Hepatocyte (in vitro differentiated cells): Measurements from ENCODE around the gene XXYLT1.

Source experiments
- EZH2phosphoT487 ChIP-seq: fragments of 200-600 bp; sonication (generic); IDR thresholded peaks from one replicate; pipeline ENCODE4 v1.6.1; 2018; ENCODE audit warnings: antibody characterized with exemption, mild to moderate bottlenecking, low read depth, moderate library complexity; ENCODE audit not compliant: unreplicated experiment, severe bottlenecking
- TF ChIP-seq, protein P1 (sequence below): fragments of 200-600 bp; sonication (generic); IDR thresholded peaks from 2 replicates; pipeline ENCODE4 v1.5.1; 2016; ENCODE audit warnings: antibody characterized with exemption, mild to moderate bottlenecking; ENCODE audit not compliant: poor library complexity

DNA sequence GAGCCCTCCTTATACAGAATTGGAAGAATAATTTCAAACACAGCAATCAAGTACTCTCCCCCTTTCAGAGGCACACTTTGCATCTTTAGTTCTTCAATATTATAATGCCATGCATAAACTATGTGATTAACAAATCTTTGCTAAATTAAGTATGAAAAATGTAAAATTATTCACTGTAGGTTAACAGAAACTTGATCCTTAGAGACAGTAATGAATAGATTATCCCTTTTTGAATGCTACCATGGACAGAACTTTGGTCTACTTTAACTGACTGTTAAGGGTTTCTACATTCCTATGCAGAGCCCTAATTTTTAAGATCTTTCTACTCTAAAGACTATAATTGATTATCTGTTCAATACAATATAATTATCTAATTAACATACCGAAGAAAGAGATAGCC lies 25.7 kb upstream of the XXYLT1 start:
- TF ChIP-seq, protein P1, sequence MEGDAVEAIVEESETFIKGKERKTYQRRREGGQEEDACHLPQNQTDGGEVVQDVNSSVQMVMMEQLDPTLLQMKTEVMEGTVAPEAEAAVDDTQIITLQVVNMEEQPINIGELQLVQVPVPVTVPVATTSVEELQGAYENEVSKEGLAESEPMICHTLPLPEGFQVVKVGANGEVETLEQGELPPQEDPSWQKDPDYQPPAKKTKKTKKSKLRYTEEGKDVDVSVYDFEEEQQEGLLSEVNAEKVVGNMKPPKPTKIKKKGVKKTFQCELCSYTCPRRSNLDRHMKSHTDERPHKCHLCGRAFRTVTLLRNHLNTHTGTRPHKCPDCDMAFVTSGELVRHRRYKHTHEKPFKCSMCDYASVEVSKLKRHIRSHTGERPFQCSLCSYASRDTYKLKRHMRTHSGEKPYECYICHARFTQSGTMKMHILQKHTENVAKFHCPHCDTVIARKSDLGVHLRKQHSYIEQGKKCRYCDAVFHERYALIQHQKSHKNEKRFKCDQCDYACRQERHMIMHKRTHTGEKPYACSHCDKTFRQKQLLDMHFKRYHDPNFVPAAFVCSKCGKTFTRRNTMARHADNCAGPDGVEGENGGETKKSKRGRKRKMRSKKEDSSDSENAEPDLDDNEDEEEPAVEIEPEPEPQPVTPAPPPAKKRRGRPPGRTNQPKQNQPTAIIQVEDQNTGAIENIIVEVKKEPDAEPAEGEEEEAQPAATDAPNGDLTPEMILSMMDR: no peak
- no peak for TF ChIP-seq EZH2phosphoT487
